SK-N-SH treated with all-trans-retinoic acid at 6 μM for 48 hours (cell line): Measurements from ENCODE around the gene NCAPG2.

Experiments
- ARNTL ChIP-seq: fragments of 450-650 bp; formaldehyde crosslinking; IDR thresholded peaks from 2 replicates; pipeline ENCODE4 v1.5.0; 2020; ENCODE audit warnings: low read depth, mild to moderate bottlenecking, moderate library complexity, borderline replicate concordance
- CREB5 ChIP-seq: fragments of 250-450 bp; sonication (Bioruptor Pico); IDR thresholded peaks from 2 replicates; pipeline ENCODE4 v1.5.1; 2020; ENCODE audit warnings: low read depth, mild to moderate bottlenecking, moderate library complexity
- CSDC2 ChIP-seq: fragments of 250-450 bp; sonication (Bioruptor Pico); IDR thresholded peaks from 2 replicates; pipeline ENCODE4 v1.5.0; 2020; ENCODE audit warnings: mild to moderate bottlenecking, moderate library complexity
- GLIS3 ChIP-seq: fragments of 250-450 bp; sonication (Bioruptor Pico); IDR thresholded peaks from 2 replicates; pipeline ENCODE4 v1.5.0; 2020; ENCODE audit warnings: mild to moderate bottlenecking, moderate library complexity
- OSR1 ChIP-seq: fragments of 250-450 bp; sonication (Bioruptor Pico); IDR thresholded peaks from 2 replicates; pipeline ENCODE4 v1.8.0; 2022; ENCODE audit warnings: moderate library complexity, mild to moderate bottlenecking, inconsistent platforms
- PATZ1 ChIP-seq: fragments of 250-450 bp; sonication (Bioruptor Pico); IDR thresholded peaks from 2 replicates; pipeline ENCODE4 v1.8.0; 2020; ENCODE audit warnings: mild to moderate bottlenecking, moderate library complexity, borderline replicate concordance
- POU6F1 ChIP-seq: fragments of 250-450 bp; sonication (Bioruptor Pico); IDR thresholded peaks from 2 replicates; pipeline ENCODE4 v1.8.0; 2021; ENCODE audit warnings: low read depth, mild to moderate bottlenecking, moderate library complexity, borderline replicate concordance
- PPARA ChIP-seq: fragments of 250-450 bp; sonication (Bioruptor Pico); IDR thresholded peaks from 2 replicates; pipeline ENCODE4 v1.5.0; 2020; ENCODE audit warnings: mild to moderate bottlenecking, borderline replicate concordance
- RARB ChIP-seq: fragments of 250-450 bp; sonication (Bioruptor Pico); IDR thresholded peaks from 2 replicates; pipeline ENCODE4 v1.8.0; 2021; ENCODE audit warnings: mild to moderate bottlenecking, moderate library complexity
- SNAI2 ChIP-seq: fragments of 250-450 bp; sonication (Bioruptor Pico); IDR thresholded peaks from 2 replicates; pipeline ENCODE4 v1.5.0; 2020; ENCODE audit warnings: mild to moderate bottlenecking, moderate library complexity
- TCF4 ChIP-seq: fragments of 250-450 bp; sonication (Bioruptor Pico); IDR thresholded peaks from 2 replicates; pipeline ENCODE4 v1.8.0; 2021; ENCODE audit warnings: mild to moderate bottlenecking, moderate library complexity, borderline replicate concordance
- TOX ChIP-seq: fragments of 250-450 bp; sonication (Bioruptor Pico); IDR thresholded peaks from 2 replicates; pipeline ENCODE4 v1.8.0; 2021; ENCODE audit warnings: mild to moderate bottlenecking, moderate library complexity, borderline replicate concordance
- ZFP3 ChIP-seq: fragments of 250-450 bp; sonication (Bioruptor Pico); IDR thresholded peaks from 2 replicates; pipeline ENCODE4 v1.5.0; 2020; ENCODE audit warnings: mild to moderate bottlenecking, moderate library complexity
- ZFP30 ChIP-seq: fragments of 450-650 bp; formaldehyde crosslinking; IDR thresholded peaks from 2 replicates; pipeline ENCODE4 v1.5.0; 2022; ENCODE audit warnings: mild to moderate bottlenecking, moderate library complexity

GRCh38 chr7:158655931-158656441 is 48.6 kb downstream of the NCAPG2 start:
- no peak for TF ChIP-seq PATZ1 (CRISPR knock-in tag)
- TF ChIP-seq GLIS3 (CRISPR knock-in tag) = no peak
- no peak for TF ChIP-seq POU6F1 (CRISPR knock-in tag)
- no peak for TF ChIP-seq SNAI2 (CRISPR knock-in tag)
- no peak for TF ChIP-seq TOX (CRISPR knock-in tag)
- no peak for TF ChIP-seq ZFP3
- TF ChIP-seq OSR1 (CRISPR knock-in tag) = no peak
- no peak for TF ChIP-seq PPARA (CRISPR knock-in tag)
- no peak for TF ChIP-seq CREB5 (CRISPR knock-in tag)
- no peak for TF ChIP-seq TCF4 (CRISPR knock-in tag)
- no peak for TF ChIP-seq ZFP30 (CRISPR knock-in tag)
- no peak for TF ChIP-seq RARB (CRISPR knock-in tag)
- TF ChIP-seq CSDC2 = no peak
- TF ChIP-seq ARNTL (CRISPR knock-in tag) = no peak
